ENCODE results near the gene PACRG.
A peak's percentile ranks its signal among the peaks of the same experiment; 100 is the strongest.

Gene PACRG

GRCh38 chr6:163066200-163066599 lies 338.4 kb downstream of the PACRG start:
- no peak for TF ChIP-seq GATA1 (IDR thresholded peaks at IDR 0.05; ENCODE audit: low read depth, low read length)
- TF ChIP-seq POLR2A (IDR thresholded peaks at IDR 0.05; ENCODE audit: low read length), result no peak
- DNase-seq, result no peak

GRCh38 chr6:163077134-163077533 lies 349.4 kb downstream of the PACRG start:
- DNase-seq, result no peak
- TF ChIP-seq POLR2A (IDR thresholded peaks at IDR 0.05; ENCODE audit: low read length), result no peak
- no peak for TF ChIP-seq GATA1 (IDR thresholded peaks at IDR 0.05; ENCODE audit: low read depth, low read length)

- DNase-seq, result no peak
- no peak for TF ChIP-seq POLR2A (IDR thresholded peaks at IDR 0.05; ENCODE audit: low read length)
- no peak for TF ChIP-seq GATA1 (IDR thresholded peaks at IDR 0.05; ENCODE audit: low read depth, low read length)
Measured at GRCh38 chr6:163078712-163079111, 350.9 kb downstream of the PACRG start.

GRCh38 chr6:163080228-163080627 lies 352.5 kb downstream of the PACRG start:
- TF ChIP-seq GATA1 (IDR thresholded peaks at IDR 0.05; ENCODE audit: low read depth, low read length), result no peak
- no peak for TF ChIP-seq POLR2A (IDR thresholded peaks at IDR 0.05; ENCODE audit: low read length)
- DNase-seq, result no peak

GRCh38 chr6:163083141-163083540 lies 355.4 kb downstream of the PACRG start:
- TF ChIP-seq POLR2A (IDR thresholded peaks at IDR 0.05; ENCODE audit: low read length) (no peak), GATA1 (IDR thresholded peaks at IDR 0.05; ENCODE audit: low read depth, low read length) (no peak)
- no peak for DNase-seq

GRCh38 chr6:163085426-163085825 lies 357.7 kb downstream of the PACRG start:
- no peak for DNase-seq
- TF ChIP-seq GATA1 (IDR thresholded peaks at IDR 0.05; ENCODE audit: low read depth, low read length) (no peak), POLR2A (IDR thresholded peaks at IDR 0.05; ENCODE audit: low read length) (no peak)

- DNase-seq, result no peak
Measured at GRCh38 chr6:163085861-163086623, 358.3 kb downstream of the PACRG start.

GRCh38 chr6:163086624-163086920 lies 358.8 kb downstream of the PACRG start:
- TF ChIP-seq POLR2A (IDR thresholded peaks at IDR 0.05; ENCODE audit: low read length) (no peak), GATA1 (IDR thresholded peaks at IDR 0.05; ENCODE audit: low read depth, low read length) (no peak)
- no peak for DNase-seq

More at GRCh38 chr6:163085861-163086623, 358.3 kb downstream of the PACRG start:
- TF ChIP-seq POLR2A (IDR thresholded peaks at IDR 0.05; ENCODE audit: low read length), result no peak

- DNase-seq, result no peak
- TF ChIP-seq GATA1 (IDR thresholded peaks at IDR 0.05; ENCODE audit: low read depth, low read length), result no peak
- TF ChIP-seq POLR2A (IDR thresholded peaks at IDR 0.05; ENCODE audit: low read length), result no peak
Measured at GRCh38 chr6:163087981-163088380, 360.2 kb downstream of the PACRG start.

- no peak for TF ChIP-seq GATA1 (IDR thresholded peaks at IDR 0.05; ENCODE audit: low read depth, low read length)
- TF ChIP-seq POLR2A (IDR thresholded peaks at IDR 0.05; ENCODE audit: low read length), result no peak
- DNase-seq, result no peak
Measured at GRCh38 chr6:163092876-163093275, 365.1 kb downstream of the PACRG start.

- DNase-seq, result no peak
- no peak for TF ChIP-seq GATA1 (IDR thresholded peaks at IDR 0.05; ENCODE audit: low read depth, low read length)
- TF ChIP-seq POLR2A (IDR thresholded peaks at IDR 0.05; ENCODE audit: low read length), result no peak
Measured at GRCh38 chr6:163094881-163095280, 367.1 kb downstream of the PACRG start.

- no peak for DNase-seq
- no peak for TF ChIP-seq GATA1 (IDR thresholded peaks at IDR 0.05; ENCODE audit: low read depth, low read length)
- TF ChIP-seq POLR2A (IDR thresholded peaks at IDR 0.05; ENCODE audit: low read length), result no peak
Measured at GRCh38 chr6:163095401-163095800, 367.6 kb downstream of the PACRG start.

GRCh38 chr6:163098827-163099479 lies 371.2 kb downstream of the PACRG start:
- TF ChIP-seq GATA1 (IDR thresholded peaks at IDR 0.05; ENCODE audit: low read depth, low read length) (no peak), POLR2A (IDR thresholded peaks at IDR 0.05; ENCODE audit: low read length) (no peak)
- no peak for DNase-seq

GRCh38 chr6:163099621-163100171 lies 371.9 kb downstream of the PACRG start:
- TF ChIP-seq POLR2A (IDR thresholded peaks at IDR 0.05; ENCODE audit: low read length), result no peak
- TF ChIP-seq GATA1 (IDR thresholded peaks at IDR 0.05; ENCODE audit: low read depth, low read length), result no peak
- no peak for DNase-seq

GRCh38 chr6:163100259-163100658 lies 372.5 kb downstream of the PACRG start:
- DNase-seq, result peak in 1 of 2 experiments; percentile 1
- TF ChIP-seq POLR2A (IDR thresholded peaks at IDR 0.05; ENCODE audit: low read length) (no peak), GATA1 (IDR thresholded peaks at IDR 0.05; ENCODE audit: low read depth, low read length) (no peak)
